Choroid plexus epithelial cell (primary cell): ENCODE data around the gene SCOC.

ENCODE experiments used
- DNase-seq: peaks from one replicate; pipeline ENCODE4 v3.0.0-alpha.2; 2010; ENCODE audit warnings: low read depth
- H3K4me3 ChIP-seq: 2 replicates; pipeline ENCODE4 v1.5.1; 2011; ENCODE audit warnings: low read depth, mild to moderate bottlenecking, control low read depth, low read length, moderate library complexity
- TF ChIP-seq, protein P1 (sequence below): conservative IDR thresholded peaks from 2 replicates; pipeline ENCODE4 v1.5.1; 2011; ENCODE audit warnings: low read depth, mild to moderate bottlenecking, control low read depth, inconsistent platforms, low read length, moderate library complexity

The SCOC gene

GRCh38 chr4:140372751-140373327 is 607 bp upstream of the SCOC start:
- DNase-seq, result peak; percentile 31
- TF ChIP-seq, protein P1, sequence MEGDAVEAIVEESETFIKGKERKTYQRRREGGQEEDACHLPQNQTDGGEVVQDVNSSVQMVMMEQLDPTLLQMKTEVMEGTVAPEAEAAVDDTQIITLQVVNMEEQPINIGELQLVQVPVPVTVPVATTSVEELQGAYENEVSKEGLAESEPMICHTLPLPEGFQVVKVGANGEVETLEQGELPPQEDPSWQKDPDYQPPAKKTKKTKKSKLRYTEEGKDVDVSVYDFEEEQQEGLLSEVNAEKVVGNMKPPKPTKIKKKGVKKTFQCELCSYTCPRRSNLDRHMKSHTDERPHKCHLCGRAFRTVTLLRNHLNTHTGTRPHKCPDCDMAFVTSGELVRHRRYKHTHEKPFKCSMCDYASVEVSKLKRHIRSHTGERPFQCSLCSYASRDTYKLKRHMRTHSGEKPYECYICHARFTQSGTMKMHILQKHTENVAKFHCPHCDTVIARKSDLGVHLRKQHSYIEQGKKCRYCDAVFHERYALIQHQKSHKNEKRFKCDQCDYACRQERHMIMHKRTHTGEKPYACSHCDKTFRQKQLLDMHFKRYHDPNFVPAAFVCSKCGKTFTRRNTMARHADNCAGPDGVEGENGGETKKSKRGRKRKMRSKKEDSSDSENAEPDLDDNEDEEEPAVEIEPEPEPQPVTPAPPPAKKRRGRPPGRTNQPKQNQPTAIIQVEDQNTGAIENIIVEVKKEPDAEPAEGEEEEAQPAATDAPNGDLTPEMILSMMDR, result peak; percentile 24
- peak overlapping the region; percentile 91 for H3K4me3 ChIP-seq

- no peak for DNase-seq
- peak overlapping the region; percentile 91 for H3K4me3 ChIP-seq
- TF ChIP-seq, protein P1, result no peak
Measured at GRCh38 chr4:140374130-140374477, 658 bp downstream of the SCOC start.

- TF ChIP-seq, protein P1, result no peak
- no peak for DNase-seq
- H3K4me3 ChIP-seq, result no peak overlapping the region
Measured at GRCh38 chr4:140382732-140383131, 9.3 kb downstream of the SCOC start.

DNA sequence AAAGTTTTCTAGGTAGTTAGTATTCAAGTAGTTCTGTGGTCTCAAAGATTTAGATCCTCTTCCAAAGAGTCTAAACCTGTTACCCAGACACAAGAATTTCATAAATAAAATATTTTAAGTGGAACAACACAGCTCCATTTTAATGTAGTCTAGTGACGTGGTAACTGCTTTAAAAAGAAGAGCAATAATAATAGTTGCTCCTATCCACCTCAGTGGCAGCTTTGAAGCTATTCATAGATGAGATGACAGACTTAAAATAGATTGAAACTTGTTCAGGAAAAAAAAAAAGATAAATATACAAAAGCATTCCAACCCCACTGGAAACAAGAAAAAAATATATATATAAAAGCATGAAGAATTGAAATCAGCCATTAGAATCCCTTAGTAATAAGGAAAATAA is 14.6 kb downstream of the SCOC start:
- no peak for DNase-seq
- TF ChIP-seq, protein P1, result no peak
- no peak overlapping the region for H3K4me3 ChIP-seq

GRCh38 chr4:140395668-140396067 is 22.2 kb downstream of the SCOC start:
- H3K4me3 ChIP-seq, result no peak overlapping the region
- TF ChIP-seq, protein P1, result no peak
- no peak for DNase-seq

DNA sequence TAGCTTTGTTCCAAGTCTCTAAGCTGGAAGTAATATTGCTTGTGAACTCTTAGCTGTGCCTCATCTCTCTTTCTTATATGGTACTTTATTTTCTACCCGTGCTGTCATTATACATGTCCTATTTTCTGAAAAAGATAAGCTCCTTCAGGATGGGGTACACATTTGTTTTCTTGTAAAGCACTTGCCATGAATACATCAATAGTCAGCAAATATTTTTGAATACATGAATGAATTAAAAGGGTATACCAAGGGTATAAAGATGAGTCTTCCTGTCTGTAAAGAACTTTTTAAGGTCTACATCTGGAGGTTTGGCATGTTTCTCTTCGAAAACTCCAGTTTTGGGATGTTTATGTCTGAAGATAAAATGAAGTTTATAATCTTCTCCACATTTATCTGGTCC is 26.7 kb downstream of the SCOC start:
- no peak overlapping the region for H3K4me3 ChIP-seq
- DNase-seq, result no peak
- TF ChIP-seq, protein P1, result no peak

- DNase-seq, result no peak
- no peak overlapping the region for H3K4me3 ChIP-seq
- TF ChIP-seq, protein P1, result no peak
Measured at GRCh38 chr4:140406292-140406691, 32.8 kb downstream of the SCOC start.
